HEK293T (cell line): Measurements from ENCODE around the gene CASTOR1.

ENCODE experiments used
- BHLHE40 ChIP-seq: fragments of 450-650 bp; IDR thresholded peaks from 2 replicates; pipeline ENCODE4 v1.6.1; 2016; ENCODE audit warnings: mild to moderate bottlenecking, moderate library complexity, borderline replicate concordance
- CTBP1 ChIP-seq: fragments of 450-650 bp; IDR thresholded peaks from 2 replicates; pipeline ENCODE4 v1.6.1; 2016; ENCODE audit warnings: borderline replicate concordance
- ELF4 ChIP-seq: fragments of 450-650 bp; IDR thresholded peaks from 2 replicates; pipeline ENCODE4 v1.6.1; 2017; ENCODE audit warnings: antibody characterized with exemption
- FOXA1 ChIP-seq: fragments of 450-650 bp; IDR thresholded peaks from 2 replicates; pipeline ENCODE4 v1.6.1; 2016; ENCODE audit warnings: mild to moderate bottlenecking
- FOXM1 ChIP-seq: fragments of 450-650 bp; IDR thresholded peaks from 2 replicates; pipeline ENCODE4 v1.6.1; 2017; ENCODE audit warnings: mild to moderate bottlenecking, borderline replicate concordance
- NFRKB ChIP-seq: fragments of 450-650 bp; IDR thresholded peaks from 2 replicates; pipeline ENCODE4 v1.6.1; 2016; ENCODE audit warnings: mild to moderate bottlenecking, moderate library complexity
- SP1 ChIP-seq: fragments of 450-650 bp; IDR thresholded peaks from 2 replicates; pipeline ENCODE4 v1.6.1; 2017
- SUZ12 ChIP-seq: fragments of 450-650 bp; IDR thresholded peaks from 2 replicates; pipeline ENCODE4 v1.6.1; 2016; ENCODE audit warnings: mild to moderate bottlenecking

DNA sequence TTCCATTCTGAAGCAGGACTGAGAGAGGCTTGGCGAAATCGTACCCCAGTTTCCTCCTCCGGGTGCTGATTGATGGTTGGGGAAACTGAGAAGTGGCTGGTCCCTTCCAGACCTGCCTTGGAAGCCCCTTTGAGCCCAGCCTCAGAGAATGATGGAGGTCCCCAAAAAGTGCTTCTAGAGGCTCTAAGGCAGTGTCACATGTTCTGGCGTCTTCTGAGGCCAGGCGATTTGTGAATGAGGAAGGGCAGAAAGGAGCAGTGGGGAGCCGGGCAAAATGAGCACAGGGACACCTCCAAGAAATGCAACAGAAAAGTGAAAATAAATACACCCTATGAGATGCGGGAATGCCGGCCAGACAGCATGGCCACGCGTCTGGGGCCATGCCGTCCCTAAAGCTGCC, 41.7 kb downstream of the CASTOR1 start:
- TF ChIP-seq FOXM1: no peak
- no peak for TF ChIP-seq BHLHE40
- no peak for TF ChIP-seq CTBP1
- no peak for TF ChIP-seq NFRKB
- no peak for TF ChIP-seq FOXA1
- TF ChIP-seq SUZ12: no peak
- TF ChIP-seq ELF4: no peak
- no peak for TF ChIP-seq SP1
